IMR-90 (cell line): ENCODE data around the gene PEX10. TPM values are rescaled to one million over a fixed set of nuclear protein-coding genes. Genes with fewer than 3 reads are reported as not detected.

Experiments used
- ATAC-seq: fragments of 200-7000 bp; cut with Tn5 transposase; 2 replicates; pipeline ENCODE4 v1.9.1; 2020; ENCODE audit warnings: low read depth, mild to moderate bottlenecking, moderate library complexity
- BruUV-seq: library from RNA; stranded (reverse); fragments of 400-500 nt; replicated peaks from 2 replicates; lab custom pipeline; 2021; lab: Mats Ljungman, UMichigan
- CTCF ChIA-PET: fragments of 300-600 bp; formaldehyde crosslinking; extraction: SDS; loops from one replicate; lab custom pipeline; 2021; ENCODE audit warnings: antibody characterized with exemption; lab: Yijun Ruan, JAX
- POLR2A ChIA-PET: fragments of 300-600 bp; sonication (Branson Sonifier 250); formaldehyde crosslinking; loops from one replicate; lab custom pipeline; 2022; ENCODE audit warnings: antibody characterized with exemption; ENCODE audit not compliant: unreplicated experiment; lab: Charles Lee
- DNase-seq: peaks from one replicate; pipeline ENCODE4 v3.0.0; 2013
- H2AFZ ChIP-seq: replicated peaks from 2 replicates; pipeline ENCODE3; 2013; ENCODE audit warnings: low read length, mild to moderate bottlenecking; ENCODE audit not compliant: poor library complexity
- H2AK5ac ChIP-seq: 2 replicates; pipeline ENCODE4 v1.6.1; 2013; ENCODE audit warnings: low read depth, low read length, inconsistent platforms
- H2AK9ac ChIP-seq: replicated peaks from 2 replicates; pipeline ENCODE3; 2013; ENCODE audit warnings: mild to moderate bottlenecking, low read depth, low read length, moderate library complexity; ENCODE audit not compliant: poor library complexity
- H2BK120ac ChIP-seq: 2 replicates; pipeline ENCODE4 v1.6.1; 2013; ENCODE audit warnings: low read depth, low read length, inconsistent platforms
- H2BK15ac ChIP-seq: 3 replicates; pipeline ENCODE4 v1.6.1; 2013; ENCODE audit warnings: low read depth, low read length, inconsistent platforms
- H2BK20ac ChIP-seq: 2 replicates; pipeline ENCODE4 v1.6.1; 2013; ENCODE audit warnings: low read depth, mild to moderate bottlenecking, inconsistent platforms, low read length, moderate library complexity
- H2BK5ac ChIP-seq: 2 replicates; pipeline ENCODE4 v1.6.1; 2013; ENCODE audit warnings: mild to moderate bottlenecking, low read depth, low read length, inconsistent platforms; ENCODE audit not compliant: poor library complexity, severe bottlenecking
- H3K14ac ChIP-seq: replicated peaks from 2 replicates; pipeline ENCODE4 v1.6.1; 2013; ENCODE audit warnings: low read depth, low read length, inconsistent platforms
- H3K18ac ChIP-seq: 2 replicates; pipeline ENCODE4 v1.6.1; 2013; ENCODE audit warnings: low read depth, low read length, control low read depth
- H3K23ac ChIP-seq: 2 replicates; pipeline ENCODE4 v1.6.1; 2013; ENCODE audit warnings: low read depth, low read length, inconsistent platforms
- H3K27ac ChIP-seq: 2 replicates; pipeline ENCODE4 v1.5.1; 2013; ENCODE audit warnings: mild to moderate bottlenecking, control low read depth, low read length; ENCODE audit not compliant: insufficient read depth
- H3K27me3 ChIP-seq: 2 replicates; pipeline ENCODE4 v1.6.1; 2013; ENCODE audit warnings: low read length; ENCODE audit not compliant: control insufficient read depth, insufficient read depth
- H3K36me3 ChIP-seq: 2 replicates; pipeline ENCODE4 v1.6.1; 2013; ENCODE audit warnings: low read length, mixed read lengths; ENCODE audit not compliant: control insufficient read depth, insufficient read depth
- H3K4ac ChIP-seq: 2 replicates; pipeline ENCODE4 v1.6.1; 2013; ENCODE audit warnings: low read depth, low read length, inconsistent platforms
- H3K4me1 ChIP-seq: 2 replicates; pipeline ENCODE4 v1.6.1; 2013; ENCODE audit warnings: low read length, mixed read lengths; ENCODE audit not compliant: control insufficient read depth, insufficient read depth
- H3K4me2 ChIP-seq: 2 replicates; pipeline ENCODE4 v1.6.1; 2013; ENCODE audit warnings: low read depth, mild to moderate bottlenecking, control low read depth, low read length, moderate library complexity
- H3K4me3 ChIP-seq: 2 replicates; pipeline ENCODE4 v1.5.1; 2013; ENCODE audit warnings: low read depth, mild to moderate bottlenecking, control low read depth, low read length, moderate library complexity; ENCODE audit not compliant: insufficient read depth
- H3K56ac ChIP-seq: 2 replicates; pipeline ENCODE4 v1.6.1; 2013; ENCODE audit warnings: low read length, inconsistent platforms; ENCODE audit not compliant: insufficient read depth; ENCODE audit errors: extremely low read depth
- H3K79me1 ChIP-seq, 2 experiments: 2 replicates each; pipeline ENCODE4 v1.6.1; 2013; ENCODE audit warnings: low read length in 2 of 2, inconsistent platforms in 1 of 2, low read depth in 1 of 2
- H3K9ac ChIP-seq: 2 replicates; pipeline ENCODE4 v1.6.1; 2013; ENCODE audit warnings: low read depth, low read length, control low read depth
- H3K9me1 ChIP-seq: 2 replicates; pipeline ENCODE4 v1.6.1; 2013; ENCODE audit warnings: low read length, inconsistent platforms; ENCODE audit not compliant: insufficient read depth
- H3K9me3 ChIP-seq: 2 replicates; pipeline ENCODE4 v1.6.1; 2013; ENCODE audit warnings: low read length; ENCODE audit not compliant: control insufficient read depth, insufficient read depth
- H4K20me1 ChIP-seq: 2 replicates; pipeline ENCODE4 v1.6.1; 2013; ENCODE audit warnings: low read length, inconsistent platforms; ENCODE audit not compliant: insufficient read depth
- H4K5ac ChIP-seq: 2 replicates; pipeline ENCODE4 v1.6.1; 2013; ENCODE audit warnings: mild to moderate bottlenecking, low read depth, low read length, control low read depth
- H4K8ac ChIP-seq, 2 experiments: 2 replicates each; pipeline ENCODE4 v1.6.1; 2013; ENCODE audit warnings: low read depth in 2 of 2, low read length in 2 of 2, control low read depth in 1 of 2, inconsistent platforms in 1 of 2
- H4K91ac ChIP-seq: 2 replicates; pipeline ENCODE4 v1.6.1; 2013; ENCODE audit warnings: low read depth, low read length, inconsistent platforms; ENCODE audit not compliant: insufficient read depth
- BHLHE40 ChIP-seq: fragments of 150-350 bp; IDR thresholded peaks from 2 replicates; pipeline ENCODE4 v1.6.1; 2016; ENCODE audit warnings: mild to moderate bottlenecking, low read depth, low read length
- CEBPB ChIP-seq: IDR thresholded peaks from 2 replicates; pipeline ENCODE4 v1.6.1; 2012; ENCODE audit warnings: low read depth, low read length, improper control_type of control experiment
- CHD1 ChIP-seq: IDR thresholded peaks from 2 replicates; pipeline ENCODE4 v1.6.1; 2012; ENCODE audit warnings: low read depth, low read length, improper control_type of control experiment
- FOS ChIP-seq: fragments of 150-350 bp; IDR thresholded peaks from 2 replicates; pipeline ENCODE4 v1.6.1; 2016; ENCODE audit warnings: low read depth, low read length
- MAFK ChIP-seq: IDR thresholded peaks from 2 replicates; pipeline ENCODE4 v1.6.1; 2012; ENCODE audit warnings: low read depth, low read length, improper control_type of control experiment
- MAZ ChIP-seq: IDR thresholded peaks from 2 replicates; pipeline ENCODE4 v1.6.1; 2012; ENCODE audit warnings: low read depth, mild to moderate bottlenecking, low read length, improper control_type of control experiment, moderate library complexity, borderline replicate concordance
- MXI1 ChIP-seq: IDR thresholded peaks from 2 replicates; pipeline ENCODE4 v1.6.1; 2012; ENCODE audit warnings: low read depth, mild to moderate bottlenecking, low read length, moderate library complexity, borderline replicate concordance
- NFE2L2 ChIP-seq: fragments of 150-350 bp; IDR thresholded peaks from 2 replicates; pipeline ENCODE4 v1.6.1; 2016; ENCODE audit warnings: low read depth, mild to moderate bottlenecking, low read length
- POLR2A ChIP-seq: IDR thresholded peaks from 2 replicates; pipeline ENCODE4 v1.6.1; 2012; ENCODE audit warnings: mild to moderate bottlenecking, low read depth, low read length
- RAD21 ChIP-seq: IDR thresholded peaks from 2 replicates; pipeline ENCODE4 v1.6.1; 2012; ENCODE audit warnings: low read length, improper control_type of control experiment
- RCOR1 ChIP-seq: IDR thresholded peaks from 2 replicates; pipeline ENCODE4 v1.6.1; 2012; ENCODE audit warnings: mild to moderate bottlenecking, low read length, improper control_type of control experiment; ENCODE audit not compliant: insufficient replicate concordance
- RFX5 ChIP-seq: IDR thresholded peaks from 2 replicates; pipeline ENCODE4 v1.8.0; 2012; ENCODE audit warnings: low read depth, mild to moderate bottlenecking, low read length, moderate library complexity
- SMC3 ChIP-seq: fragments of 150-350 bp; IDR thresholded peaks from 2 replicates; pipeline ENCODE4 v1.6.1; 2016; ENCODE audit warnings: low read depth, mild to moderate bottlenecking, antibody characterized with exemption, low read length, moderate library complexity
- WGBS, 2 experiments: methylation state at CpG; one replicate each; pipeline versions ENCODE4 v1.1.5 to v1.1.7; 2013; ENCODE audit warnings: missing lambda C conversion rate in 2 of 2; ENCODE audit not compliant: insufficient read length in 1 of 2; ENCODE audit errors: extremely low coverage in 2 of 2; 5-methylcytosine and 5-hydroxymethylcytosine counted together
- dilution Hi-C: fragments of 300-500 bp; cut with HindIII; formaldehyde crosslinking; loops from one replicate; pipeline ENCODE4 v1.14.3; 2018; ENCODE audit warnings: low sequenced_read_pairs; ENCODE audit not compliant: unreplicated experiment
- in situ Hi-C: fragments of 300-500 bp; cut with MboI; formaldehyde crosslinking; loops from 3 replicates; pipeline ENCODE4 v1.14.3; 2019; ENCODE audit warnings: low sequenced_read_pairs, inconsistent platforms, mixed read lengths
- intact Hi-C: fragments of 100-400 bp; cut with micrococcal nuclease; formaldehyde crosslinking; loops from 2 replicates; pipeline ENCODE4 v1.10.0; 2022
- polyA plus RNA-seq, 3 experiments: library from polyadenylated mRNA; depleted of rRNA; stranded (reverse); fragments of >200 nt; gene quantifications; 2 replicates each; pipeline ENCODE4 v1.2.3, GENCODE V29; 2012; ENCODE audit warnings: low replicate concordance in 1 of 3
- total RNA-seq: library from RNA; depleted of rRNA; stranded (reverse); fragments of >200 nt; gene quantifications from 2 replicates; pipeline ENCODE4 v1.2.3, GENCODE V29; 2012
- TF ChIP-seq, protein P1 (sequence below): fragments of 150-350 bp; IDR thresholded peaks from 2 replicates; pipeline ENCODE4 v1.6.1; 2016; ENCODE audit warnings: low read depth, mild to moderate bottlenecking, low read length, moderate library complexity, borderline replicate concordance
- TF ChIP-seq, protein P2 (sequence below): conservative IDR thresholded peaks from 2 replicates; pipeline ENCODE4 v1.5.1; 2012; ENCODE audit warnings: mild to moderate bottlenecking, low read depth, low read length, improper control_type of control experiment
- TF ChIP-seq, protein P3 (sequence below): fragments of 150-350 bp; IDR thresholded peaks from 2 replicates; pipeline ENCODE4 v1.6.1; 2017; ENCODE audit warnings: mild to moderate bottlenecking, antibody characterized with exemption, low read length, low read depth

The PEX10 gene
- total and polyA plus RNA-seq, 2 of the 4 experiments (the other 2 are of a cell fraction) = 16.9 to 19.7 TPM

DNA sequence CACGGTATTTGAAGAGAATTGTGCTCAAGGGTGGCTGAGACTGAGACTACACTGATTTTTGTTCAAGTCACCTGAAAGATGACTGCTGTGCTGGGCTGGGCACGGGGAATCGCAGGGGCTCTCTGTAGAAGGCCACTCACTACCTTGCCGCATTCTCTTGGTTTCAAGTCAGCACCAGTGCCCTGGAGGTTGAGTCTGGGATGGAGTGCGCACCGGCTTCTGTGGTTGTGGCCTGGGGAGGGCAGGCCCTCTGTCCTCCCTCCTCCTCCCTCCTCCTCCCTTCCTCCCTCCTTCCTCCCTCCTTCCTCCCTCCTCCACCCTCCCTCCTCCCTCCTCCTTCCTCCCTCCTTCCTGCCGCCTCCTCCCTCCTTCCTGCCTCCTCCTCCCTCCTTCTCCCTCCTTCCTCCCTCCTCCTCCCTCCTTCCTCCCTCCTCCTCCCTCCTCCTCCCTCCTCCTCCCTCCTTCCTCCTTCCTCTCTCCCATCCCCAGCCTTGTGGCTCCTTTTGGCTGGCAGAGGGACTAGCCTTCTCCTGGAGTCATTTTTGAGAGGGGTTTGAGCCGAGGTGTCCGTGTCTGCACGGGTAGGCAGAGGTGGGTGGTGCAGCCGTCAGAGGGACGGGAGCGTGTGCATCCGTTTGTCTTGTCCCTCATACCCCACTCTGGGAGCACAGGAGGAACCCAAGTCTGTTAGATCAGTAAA is 11.3 kb downstream of the PEX10 start:
- Histone ChIP-seq H3K14ac (no peak overlapping the region), H2BK20ac (no peak overlapping the region), H2BK5ac (no peak overlapping the region), H3K27ac (no peak overlapping the region), H3K36me3 (peaks cover 87% of the 10 kb centered on the region), H2AK5ac (no peak overlapping the region), H4K8ac (no peak overlapping the region), H4K20me1 (peaks cover 51% of the 10 kb centered on the region), H4K91ac (no peak overlapping the region), H3K9me3 (no peaks in the 10 kb centered on the region), H4K5ac (no peak overlapping the region), H3K4me3 (no peak overlapping the region), H3K4ac (no peak overlapping the region), H3K79me1 (peaks cover 22 to 66% of the 10 kb centered on the region in 2 experiments), H2AK9ac (no peak overlapping the region), H3K56ac (no peak overlapping the region), H3K9ac (no peak overlapping the region), H3K23ac (no peak overlapping the region), H2BK15ac (no peak overlapping the region), H3K4me2 (no peak overlapping the region), H3K27me3 (no peaks in the 10 kb centered on the region), H2AFZ (no peak overlapping the region), H3K18ac (no peak overlapping the region), H3K4me1 (peaks cover 4% of the 10 kb centered on the region), H2BK120ac (no peak overlapping the region), H3K9me1 (no peaks in the 10 kb centered on the region; the same call in 1 of the 2 replicates)
- no TSS peak for BruUV-seq
- intact Hi-C loops (no loop called here), in situ Hi-C loops (loop anchor here (25.0 kb wide), 1 partner anchor 911 kb away; no protein-coding TSS in a partner anchor), dilution Hi-C loops (no loop called here)
- 0% methylated on average over 1 of the region's 14 CpGs; no CpG with 5 or more reads in 1 of the 2 experiments for WGBS, 2 experiments
- CTCF ChIA-PET = no interaction called here
- ATAC-seq (no peak), DNase-seq (no peak)
- POLR2A ChIA-PET = no interaction called here
- TF ChIP-seq, protein P1, sequence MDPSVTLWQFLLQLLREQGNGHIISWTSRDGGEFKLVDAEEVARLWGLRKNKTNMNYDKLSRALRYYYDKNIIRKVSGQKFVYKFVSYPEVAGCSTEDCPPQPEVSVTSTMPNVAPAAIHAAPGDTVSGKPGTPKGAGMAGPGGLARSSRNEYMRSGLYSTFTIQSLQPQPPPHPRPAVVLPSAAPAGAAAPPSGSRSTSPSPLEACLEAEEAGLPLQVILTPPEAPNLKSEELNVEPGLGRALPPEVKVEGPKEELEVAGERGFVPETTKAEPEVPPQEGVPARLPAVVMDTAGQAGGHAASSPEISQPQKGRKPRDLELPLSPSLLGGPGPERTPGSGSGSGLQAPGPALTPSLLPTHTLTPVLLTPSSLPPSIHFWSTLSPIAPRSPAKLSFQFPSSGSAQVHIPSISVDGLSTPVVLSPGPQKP = no peak
- no peak for TF ChIP-seq BHLHE40
- TF ChIP-seq CHD1 = no peak
- no peak for TF ChIP-seq RCOR1
- TF ChIP-seq MAFK = no peak
- TF ChIP-seq FOS = no peak
- TF ChIP-seq MXI1 = no peak
- TF ChIP-seq, protein P2, sequence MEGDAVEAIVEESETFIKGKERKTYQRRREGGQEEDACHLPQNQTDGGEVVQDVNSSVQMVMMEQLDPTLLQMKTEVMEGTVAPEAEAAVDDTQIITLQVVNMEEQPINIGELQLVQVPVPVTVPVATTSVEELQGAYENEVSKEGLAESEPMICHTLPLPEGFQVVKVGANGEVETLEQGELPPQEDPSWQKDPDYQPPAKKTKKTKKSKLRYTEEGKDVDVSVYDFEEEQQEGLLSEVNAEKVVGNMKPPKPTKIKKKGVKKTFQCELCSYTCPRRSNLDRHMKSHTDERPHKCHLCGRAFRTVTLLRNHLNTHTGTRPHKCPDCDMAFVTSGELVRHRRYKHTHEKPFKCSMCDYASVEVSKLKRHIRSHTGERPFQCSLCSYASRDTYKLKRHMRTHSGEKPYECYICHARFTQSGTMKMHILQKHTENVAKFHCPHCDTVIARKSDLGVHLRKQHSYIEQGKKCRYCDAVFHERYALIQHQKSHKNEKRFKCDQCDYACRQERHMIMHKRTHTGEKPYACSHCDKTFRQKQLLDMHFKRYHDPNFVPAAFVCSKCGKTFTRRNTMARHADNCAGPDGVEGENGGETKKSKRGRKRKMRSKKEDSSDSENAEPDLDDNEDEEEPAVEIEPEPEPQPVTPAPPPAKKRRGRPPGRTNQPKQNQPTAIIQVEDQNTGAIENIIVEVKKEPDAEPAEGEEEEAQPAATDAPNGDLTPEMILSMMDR = no peak
- no peak for TF ChIP-seq POLR2A
- TF ChIP-seq NFE2L2 = no peak
- TF ChIP-seq, protein P3, sequence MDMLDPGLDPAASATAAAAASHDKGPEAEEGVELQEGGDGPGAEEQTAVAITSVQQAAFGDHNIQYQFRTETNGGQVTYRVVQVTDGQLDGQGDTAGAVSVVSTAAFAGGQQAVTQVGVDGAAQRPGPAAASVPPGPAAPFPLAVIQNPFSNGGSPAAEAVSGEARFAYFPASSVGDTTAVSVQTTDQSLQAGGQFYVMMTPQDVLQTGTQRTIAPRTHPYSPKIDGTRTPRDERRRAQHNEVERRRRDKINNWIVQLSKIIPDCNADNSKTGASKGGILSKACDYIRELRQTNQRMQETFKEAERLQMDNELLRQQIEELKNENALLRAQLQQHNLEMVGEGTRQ = no peak
- no peak for TF ChIP-seq SMC3
- TF ChIP-seq RAD21 = no peak
- TF ChIP-seq CEBPB = no peak
- TF ChIP-seq MAZ = no peak
- TF ChIP-seq RFX5 = no peak
